Measurements from ENCODE around the gene ADAMTS15. TPM values are rescaled to one million over a fixed set of nuclear protein-coding genes. Genes with fewer than 3 reads are reported as not detected.

Gene ADAMTS15
- total and polyA plus RNA-seq, 9 donors, result 0.95 to 7.2 (median 2.7) TPM

DNA sequence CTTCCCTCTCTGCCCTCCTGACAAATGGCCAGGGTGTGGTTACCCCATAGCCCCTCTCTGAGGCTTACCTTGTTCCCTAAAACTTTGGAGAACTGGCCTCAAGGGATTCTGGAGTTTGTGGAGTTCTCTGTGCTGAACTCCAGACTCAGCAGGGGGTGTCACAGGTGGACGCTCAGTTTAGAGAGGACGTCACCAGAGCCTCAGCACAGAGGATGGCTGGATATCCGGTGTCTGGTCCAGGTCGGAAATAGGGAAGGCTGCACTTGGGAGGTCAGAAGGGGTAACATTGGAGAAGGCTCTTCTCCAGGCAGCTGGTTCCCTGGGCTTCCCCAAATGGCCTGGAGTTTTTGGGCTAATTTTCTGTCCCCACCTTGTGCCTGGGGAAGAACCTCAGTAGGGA lies 64.2 kb downstream of the ADAMTS15 start:
- TF ChIP-seq CTCF (IDR thresholded peaks at IDR 0.05) (no peak), EP300 (IDR thresholded peaks at IDR 0.05) (no peak), POLR2A (IDR thresholded peaks at IDR 0.05) (no peak)
- Histone ChIP-seq H3K4me3 (no peak overlapping the region), H3K27me3 (no peaks in the 10 kb centered on the region), H3K9me3 (no peaks in the 10 kb centered on the region), H3K27ac (no peak overlapping the region), H3K36me3 (no peaks in the 10 kb centered on the region), H3K4me1 (ENCODE audit: insufficient read depth) (peaks cover 6% of the 10 kb centered on the region)
- WGBS, 3 donors, result 92 to 96% (median 93%) methylated on average over 4 of the region's 4 CpGs
- no peak for DNase-seq
- intact Hi-C loops (cut with DNase I), result no loop called here

DNA sequence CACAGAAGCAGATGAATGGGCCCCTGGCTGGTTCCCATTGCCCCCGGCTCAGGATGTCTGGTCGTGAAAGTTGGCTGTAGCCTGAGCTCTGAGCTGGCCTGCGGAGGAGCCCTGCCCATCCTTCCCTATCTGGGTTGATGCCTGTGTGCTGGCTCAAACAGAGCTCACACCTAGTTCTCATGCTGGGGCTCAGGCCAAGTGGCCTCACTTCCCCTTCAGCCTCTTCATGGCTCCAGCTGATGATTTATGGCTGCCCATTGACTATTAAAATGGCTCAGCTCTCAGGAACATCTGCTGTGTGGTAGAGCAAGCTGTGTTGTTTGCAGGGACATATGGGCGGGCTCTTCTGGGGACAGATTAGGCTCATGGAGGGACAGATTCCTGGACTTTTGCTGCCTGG lies 64.7 kb downstream of the ADAMTS15 start:
- H3K27me3 ChIP-seq, result no peaks in the 10 kb centered on the region
- intact Hi-C loops (cut with DNase I), result no loop called here
- peaks cover 6% of the 10 kb centered on the region for H3K4me1 ChIP-seq (ENCODE audit: insufficient read depth)
- TF ChIP-seq EP300 (IDR thresholded peaks at IDR 0.05) (no peak), POLR2A (IDR thresholded peaks at IDR 0.05) (no peak), CTCF (IDR thresholded peaks at IDR 0.05) (no peak)
- H3K4me3 ChIP-seq, result no peak overlapping the region
- H3K27ac ChIP-seq, result no peak overlapping the region
- H3K9me3 ChIP-seq, result no peaks in the 10 kb centered on the region
- no peaks in the 10 kb centered on the region for H3K36me3 ChIP-seq
- WGBS, 3 donors, result 51 to 77% (median 66%) methylated on average over 4 of the region's 4 CpGs
- no peak for DNase-seq

- intact Hi-C loops (cut with DNase I), result no loop called here
- TF ChIP-seq EP300 (IDR thresholded peaks at IDR 0.05), result no peak
- TF ChIP-seq POLR2A (IDR thresholded peaks at IDR 0.05), result no peak
- no peak for TF ChIP-seq CTCF (IDR thresholded peaks at IDR 0.05)
- no peaks in the 10 kb centered on the region for H3K9me3 ChIP-seq
- H3K4me3 ChIP-seq, result no peak overlapping the region
- no peak for DNase-seq
- H3K36me3 ChIP-seq, result no peaks in the 10 kb centered on the region
- H3K4me1 ChIP-seq (ENCODE audit: insufficient read depth), result peaks cover 9% of the 10 kb centered on the region
- H3K27me3 ChIP-seq, result no peaks in the 10 kb centered on the region
- H3K27ac ChIP-seq, result no peak overlapping the region
Observed at GRCh38 chr11:130514316-130514715, 65.9 kb downstream of the ADAMTS15 start.

- Histone ChIP-seq H3K4me3 (no peak overlapping the region), H3K36me3 (no peaks in the 10 kb centered on the region), H3K27me3 (no peaks in the 10 kb centered on the region), H3K27ac (no peak overlapping the region), H3K9me3 (no peaks in the 10 kb centered on the region), H3K4me1 (ENCODE audit: insufficient read depth) (peaks cover 7% of the 10 kb centered on the region)
- intact Hi-C loops (cut with DNase I), result loop anchor here in 1 of 4 donors (5.0 kb wide), 1 partner anchor 33 kb away; no protein-coding TSS in a partner anchor
- no peak for DNase-seq
- TF ChIP-seq CTCF (IDR thresholded peaks at IDR 0.05) (no peak), EP300 (IDR thresholded peaks at IDR 0.05) (no peak), POLR2A (IDR thresholded peaks at IDR 0.05) (no peak)
- 88 to 94% (median 92%) methylated on average over 6 of the region's 6 CpGs for WGBS, 3 donors
Observed at GRCh38 chr11:130514851-130515250, 66.4 kb downstream of the ADAMTS15 start.
